GM12878 (cell line): ENCODE data around the gene NOD2. TPM values are rescaled to one million over a fixed set of nuclear protein-coding genes. Genes with fewer than 3 reads are reported as not detected.

Experiments used
- ATAC-seq: fragments of 200-7000 bp; cut with Tn5 transposase; 3 replicates; pipeline ENCODE4 v1.9.1; 2020; ENCODE audit warnings: mild to moderate bottlenecking, moderate library complexity
- BruUV-seq: library from RNA; stranded (reverse); fragments of 400-500 nt; replicated peaks from 2 replicates; lab custom pipeline; 2021; lab: Mats Ljungman, UMichigan
- CTCF ChIA-PET: fragments of 300-600 bp; sonication (Branson Sonifier 250); formaldehyde crosslinking; extraction: SDS; loops from one replicate; lab custom pipeline; 2021; ENCODE audit warnings: inconsistent platforms; lab: Yijun Ruan, JAX
- POLR2A ChIA-PET: fragments of 350-600 bp; formaldehyde crosslinking; extraction: SDS; loops from one replicate; lab custom pipeline; 2021; ENCODE audit warnings: inconsistent platforms; lab: Charles Lee
- RAD21 ChIA-PET: fragments of 300-600 bp; sonication (Branson Sonifier 250); formaldehyde crosslinking; loops from one replicate; lab custom pipeline; 2023; ENCODE audit warnings: antibody characterized with exemption; ENCODE audit not compliant: unreplicated experiment; lab: Charles Lee
- SMC1A ChIA-PET: fragments of 300-600 bp; sonication (Branson Sonifier 250); formaldehyde crosslinking; loops from one replicate; lab custom pipeline; 2023; ENCODE audit not compliant: unreplicated experiment, uncharacterized antibody; lab: Charles Lee
- DNase-seq: peaks from one replicate; pipeline ENCODE4 v3.0.0-alpha.2; 2011; ENCODE audit warnings: low read depth, low spot score
- FAIRE-seq: peaks from 3 replicates; lab custom pipeline; 2011; peaks lifted over from hg19 to GRCh38; lab: Jason Lieb, UNC
- H2AFZ ChIP-seq: 2 replicates; pipeline ENCODE4 v1.6.0; 2011; ENCODE audit warnings: low read depth, low read length, control low read depth; ENCODE audit not compliant: control insufficient read depth
- H3K27ac ChIP-seq: 2 replicates; pipeline ENCODE4 v1.5.1; 2011; ENCODE audit warnings: control low read depth; ENCODE audit not compliant: control insufficient read depth, insufficient read depth
- H3K27me3 ChIP-seq, 2 experiments: replicated peaks in 1 of 2; 2 replicates each; pipeline versions ENCODE4 v1.6.0 to v1.6.1; 2011; ENCODE audit warnings: low read length in 1 of 2; ENCODE audit not compliant: control insufficient read depth in 2 of 2, insufficient read depth in 2 of 2
- H3K36me3 ChIP-seq, 2 experiments: 2 replicates each; pipeline ENCODE4 v1.5.1; 2011; ENCODE audit warnings: low read length in 1 of 2; ENCODE audit not compliant: control insufficient read depth in 2 of 2, insufficient read depth in 2 of 2
- H3K4me1 ChIP-seq: 2 replicates; pipeline ENCODE4 v1.6.1; 2011; ENCODE audit warnings: mild to moderate bottlenecking, low read length, moderate library complexity, mixed read lengths; ENCODE audit not compliant: control insufficient read depth, insufficient read depth
- H3K4me2 ChIP-seq: 2 replicates; pipeline ENCODE4 v1.6.0; 2011; ENCODE audit warnings: control low read depth; ENCODE audit not compliant: control insufficient read depth, insufficient read depth
- H3K4me3 ChIP-seq: fragments of 200-600 bp; sonication (generic); 2 replicates; pipeline ENCODE4 v1.5.1; 2016
- H3K79me2 ChIP-seq: 2 replicates; pipeline ENCODE4 v1.6.0; 2011; ENCODE audit warnings: low read length; ENCODE audit not compliant: control insufficient read depth, insufficient read depth
- H3K9ac ChIP-seq: 2 replicates; pipeline ENCODE4 v1.8.0; 2011; ENCODE audit warnings: low read length, control low read depth, mixed read lengths; ENCODE audit not compliant: control insufficient read depth, insufficient read depth
- H3K9me3 ChIP-seq: replicated peaks from 3 replicates; pipeline ENCODE4 v1.5.1; 2011; ENCODE audit warnings: mild to moderate bottlenecking, low read length; ENCODE audit not compliant: control insufficient read depth, insufficient read depth
- H4K20me1 ChIP-seq: 2 replicates; pipeline ENCODE4 v1.6.0; 2011; ENCODE audit not compliant: control insufficient read depth, insufficient read depth
- ASH2L ChIP-seq: fragments of 300-600, 200-600 bp; sonication (generic); IDR thresholded peaks from 2 replicates; pipeline ENCODE4 v1.6.1; 2017; ENCODE audit warnings: low read depth, mild to moderate bottlenecking, borderline replicate concordance
- BACH1 ChIP-seq: fragments of 450-650 bp; IDR thresholded peaks from 2 replicates; pipeline ENCODE4 v1.6.1; 2017; ENCODE audit warnings: mild to moderate bottlenecking, borderline replicate concordance
- BCLAF1 ChIP-seq: fragments of 450-650 bp; IDR thresholded peaks from 2 replicates; pipeline ENCODE4 v1.6.1; 2017; ENCODE audit warnings: antibody characterized with exemption, mild to moderate bottlenecking, moderate library complexity
- CEBPZ ChIP-seq: fragments of 150-350 bp; IDR thresholded peaks from 2 replicates; pipeline ENCODE4 v1.6.1; 2016; ENCODE audit warnings: low read depth, low read length
- CHD4 ChIP-seq: fragments of 200-600 bp; sonication (generic); IDR thresholded peaks from 2 replicates; pipeline ENCODE4 v1.6.1; 2016; ENCODE audit warnings: mild to moderate bottlenecking
- ESRRA ChIP-seq: IDR thresholded peaks from 2 replicates; pipeline ENCODE4 v1.6.1; 2012; ENCODE audit warnings: mild to moderate bottlenecking, low read length, improper control_type of control experiment
- IRF4 ChIP-seq: IDR thresholded peaks from 2 replicates; pipeline ENCODE4 v1.6.1; 2011; ENCODE audit warnings: low read depth, low read length
- LARP7 ChIP-seq: fragments of 450-650 bp; IDR thresholded peaks from 2 replicates; pipeline ENCODE4 v1.6.1; 2017; ENCODE audit warnings: mild to moderate bottlenecking
- MTA2 ChIP-seq: fragments of 450-650 bp; IDR thresholded peaks from 2 replicates; pipeline ENCODE4 v1.6.1; 2016; ENCODE audit warnings: low read depth, mild to moderate bottlenecking, moderate library complexity
- MTA3 ChIP-seq: IDR thresholded peaks from 2 replicates; pipeline ENCODE4 v1.6.1; 2012; ENCODE audit warnings: low read length, inconsistent platforms, borderline replicate concordance
- NFIC ChIP-seq: IDR thresholded peaks from 2 replicates; pipeline ENCODE4 v1.6.1; 2012; ENCODE audit warnings: low read depth, mild to moderate bottlenecking, inconsistent platforms, low read length, moderate library complexity
- NR2F1 ChIP-seq: fragments of 450-650 bp; conservative IDR thresholded peaks from 2 replicates; pipeline ENCODE4 v1.6.1; 2017; ENCODE audit warnings: mild to moderate bottlenecking
- PML ChIP-seq: IDR thresholded peaks from 2 replicates; pipeline ENCODE4 v1.6.1; 2012; ENCODE audit warnings: low read length, inconsistent platforms
- RELB ChIP-seq: fragments of 450-650 bp; IDR thresholded peaks from 2 replicates; pipeline ENCODE4 v1.6.1; 2017; ENCODE audit warnings: low read depth, mild to moderate bottlenecking, moderate library complexity
- TCF7 ChIP-seq: IDR thresholded peaks from 2 replicates; pipeline ENCODE4 v1.6.1; 2014; ENCODE audit warnings: antibody characterized with exemption, borderline replicate concordance
- YBX1 ChIP-seq: fragments of 450-650 bp; IDR thresholded peaks from 2 replicates; pipeline ENCODE4 v1.6.1; 2016; ENCODE audit warnings: antibody characterized with exemption
- ZNF217 ChIP-seq: fragments of 450-650 bp; IDR thresholded peaks from 2 replicates; pipeline ENCODE4 v1.6.1; 2017; ENCODE audit warnings: antibody characterized with exemption, mild to moderate bottlenecking
- WGBS: methylation state at CpG from one replicate; pipeline ENCODE4 v1.1.6; 2016; ENCODE audit warnings: low lambda C conversion rate; ENCODE audit not compliant: insufficient replicate concordance, insufficient coverage; ENCODE audit errors: missing lambda C conversion rate; 5-methylcytosine and 5-hydroxymethylcytosine counted together
- in situ Hi-C: fragments of 300-500 bp; cut with MboI; formaldehyde crosslinking; loops from 9 replicates; pipeline ENCODE4 v1.14.3; 2018; ENCODE audit warnings: mixed read lengths
- intact Hi-C: fragments of 100-400 bp; cut with micrococcal nuclease; formaldehyde crosslinking; loops from one replicate; pipeline ENCODE4 v1.14.2; 2022; ENCODE audit not compliant: unreplicated experiment
- polyA plus RNA-seq, 11 experiments: library from polyadenylated mRNA; depleted of rRNA in 4 of 11; unstranded in 6 of 11; stranded (reverse) in 5 of 11; fragments of >200 nt; fragmentation: Nextera tagmentation in 4 of 11; fragmentation: Illumina TruSeq in 1 of 11; extraction: Ambion mirVana in 4 of 11; extraction: Trizol in 1 of 11; gene quantifications; 1 replicate in 1 of 11; 2 replicates in 10 of 11; pipeline versions ENCODE4 v1.2.1 to v1.2.3, GENCODE V29; 2011 to 2016; ENCODE audit warnings: inconsistent platforms in 2 of 11, missing spikeins in 2 of 11, low read depth in 1 of 11
- total RNA-seq, 4 experiments: library from RNA; depleted of rRNA in 3 of 4; stranded (reverse); fragments of >200 nt in 3 of 4; fragmentation: Illumina TruSeq in 1 of 4; extraction: Trizol in 1 of 4; gene quantifications; 2 replicates each; pipeline versions ENCODE4 v1.2.1 to v1.2.3, GENCODE V29; 2013 to 2021

NOD2 gene
- total and polyA plus RNA-seq, 10 of the 15 experiments (the other 5 are each of a cell fraction or from before 2014, with no cell fraction given), result 1.0 to 18.6 (median 6.7) TPM

GRCh38 chr16:50696126-50696525, 2.7 kb downstream of the NOD2 start:
- ChIA-PET CTCF (interaction anchor here (0.7 to 9.4 kb wide), 11 partner anchors 11 to 109 kb away, joined by 3 to 86 read pairs (median 10); partner anchors contain the start of gene CYLD), RAD21 (interaction anchor here (0.7 to 9.9 kb wide), 9 partner anchors 12 to 110 kb away, joined by 3 to 121 read pairs (median 28); partner anchors contain the start of genes CYLD and SNX20), POLR2A (interaction anchor here (0.6 to 8.3 kb wide), 9 partner anchors 12 to 746 kb away, joined by 3 to 116 read pairs (median 9); partner anchors contain the start of genes CYLD and SNX20), SMC1A (interaction anchor here (1.3 to 8.3 kb wide), 8 partner anchors 13 to 49 kb away, joined by 5 to 190 read pairs (median 22); partner anchors contain the start of genes CYLD and SNX20)
- whole genome bisulfite sequencing, result 2% methylated on average over 5 of the region's 5 CpGs
- FAIRE-seq (no peak), ATAC-seq (peak; percentile 45), DNase-seq (no peak)
- H3K27me3 ChIP-seq, result no peaks in the 10 kb centered on the region
- peaks cover 65% of the 10 kb centered on the region for H3K79me2 ChIP-seq
- H3K27ac ChIP-seq, result peak overlapping the region; percentile 95
- H3K9ac ChIP-seq, result peak overlapping the region; percentile 85
- H2AFZ ChIP-seq, result no peak overlapping the region; the same call in 1 of the 2 replicates
- H4K20me1 ChIP-seq, result no peaks in the 10 kb centered on the region
- H3K4me3 ChIP-seq, result peak overlapping the region; percentile 72; the same call in 1 of the 2 replicates
- peaks cover 0 to 3% of the 10 kb centered on the region in 2 experiments; a peak in 1 of 4 replicates for H3K36me3 ChIP-seq
- intact Hi-C loops (loop anchor here (1.0 to 5.0 kb wide), 2 partner anchors 12 to 419 kb away; no protein-coding TSS in a partner anchor), in situ Hi-C loops (no loop called here)
- no peaks in the 10 kb centered on the region for H3K9me3 ChIP-seq
- H3K4me1 ChIP-seq, result peaks cover 57% of the 10 kb centered on the region
- peak overlapping the region; percentile 100 for H3K4me2 ChIP-seq
- BruUV-seq, result TSS peak; percentile 99
- peak; percentile 93 for TF ChIP-seq TCF7
- peak; percentile 36; the same call in 1 of the 2 replicates for TF ChIP-seq LARP7
- peak; percentile 90 for TF ChIP-seq NR2F1
- TF ChIP-seq ASH2L, result no peak
- no peak for TF ChIP-seq CHD4
- TF ChIP-seq MTA3, result peak; percentile 82; the same call in 1 of the 2 replicates
- no peak for TF ChIP-seq ESRRA
- TF ChIP-seq CEBPZ, result no peak
- no peak for TF ChIP-seq YBX1
- TF ChIP-seq IRF4, result no peak
- TF ChIP-seq RELB, result no peak
- TF ChIP-seq MTA2, result no peak
- no peak for TF ChIP-seq ZNF217
- no peak for TF ChIP-seq BCLAF1
- peak; percentile 11; the same call in 1 of the 2 replicates for TF ChIP-seq BACH1
- TF ChIP-seq NFIC, result peak; percentile 41; the same call in 1 of the 2 replicates
- TF ChIP-seq PML, result no peak
